KG1 (cell line): ENCODE results near the gene ZHX3.
"Not testable (repeated sequence)": the region's sequence is repeated elsewhere in the genome, so short reads cannot be mapped to it uniquely, and the experiment has no call there.

Source experiments
- DNase-seq: peaks from one replicate; lab custom pipeline; 2025; lab: John Stamatoyannopoulos, UW

Gene ZHX3

GRCh38 chr20:41135187-41135887 lies 182.2 kb downstream of the ZHX3 start:
- peak; percentile 50 for DNase-seq

- DNase-seq, result no peak
These were observed 183.0 kb downstream of the ZHX3 start for GRCh38 chr20:41134362-41135186.

- DNase-seq, result no peak
These were observed 183.7 kb downstream of the ZHX3 start for GRCh38 chr20:41133709-41134361.

GRCh38 chr20:41132388-41132775 lies 185.1 kb downstream of the ZHX3 start:
- not testable (repeated sequence) for DNase-seq

GRCh38 chr20:41131594-41132387 lies 185.7 kb downstream of the ZHX3 start:
- DNase-seq, result no peak
